CD4-positive, alpha-beta T cell treated with Interleukin-2 at 100 ng/mL for 4 hours (primary cell): ENCODE results near the gene SCRN3.
"Not testable (repeated sequence)": the region's sequence is repeated elsewhere in the genome, so short reads cannot be mapped to it uniquely, and the experiment has no call there.

ENCODE experiments used
- DNase-seq: peaks from one replicate; pipeline ENCODE4 v3.0.0-alpha.2; 2020; ENCODE audit warnings: low spot score

The SCRN3 gene

GRCh38 chr2:174395284-174395968 is at the start of gene SCRN3:
Gene SCRN3, plus strand, starts transcription at chr2:174395730. Its CDS starts 2,554 bp downstream, at chr2:174398284.
- DNase-seq: peak; percentile 79

- DNase-seq: no peak
Observed at GRCh38 chr2:174350018-174350417, 45.5 kb upstream of the SCRN3 start.

GRCh38 chr2:174350593-174351181 is 44.8 kb upstream of the SCRN3 start:
- no peak for DNase-seq

GRCh38 chr2:174353004-174353403 is 42.5 kb upstream of the SCRN3 start:
- no peak for DNase-seq

GRCh38 chr2:174356347-174356746 is 39.2 kb upstream of the SCRN3 start:
- DNase-seq: no peak

- not testable (repeated sequence) for DNase-seq
Observed at GRCh38 chr2:174359663-174360062, 35.9 kb upstream of the SCRN3 start.

GRCh38 chr2:174362949-174363348 is 32.6 kb upstream of the SCRN3 start:
- DNase-seq: no peak

- DNase-seq: not testable (repeated sequence)
Observed at GRCh38 chr2:174363492-174364225, 31.9 kb upstream of the SCRN3 start.

GRCh38 chr2:174364628-174365027 is 30.9 kb upstream of the SCRN3 start:
- DNase-seq: no peak

GRCh38 chr2:174365571-174365970 is 30.0 kb upstream of the SCRN3 start:
- DNase-seq: no peak

GRCh38 chr2:174368691-174369090 is 26.8 kb upstream of the SCRN3 start:
- DNase-seq: no peak

GRCh38 chr2:174376967-174377366 is 18.6 kb upstream of the SCRN3 start:
- DNase-seq: no peak

GRCh38 chr2:174383796-174384195 is 11.7 kb upstream of the SCRN3 start:
- no peak for DNase-seq

- DNase-seq: no peak
Observed at GRCh38 chr2:174385201-174385600, 10.3 kb upstream of the SCRN3 start.

- DNase-seq: not testable (repeated sequence)
Observed at GRCh38 chr2:174388706-174389105, 6.8 kb upstream of the SCRN3 start.

- no peak for DNase-seq
Observed at GRCh38 chr2:174389542-174389941, 6.0 kb upstream of the SCRN3 start.

- not testable (repeated sequence) for DNase-seq
Observed at GRCh38 chr2:174390303-174390702, 5.2 kb upstream of the SCRN3 start.

- no peak for DNase-seq
Observed at GRCh38 chr2:174392706-174393105, 2.8 kb upstream of the SCRN3 start.

- DNase-seq: peak; percentile 12
Observed at GRCh38 chr2:174395969-174396630, 570 bp downstream of the SCRN3 start.

GRCh38 chr2:174397773-174398172 is 2.2 kb downstream of the SCRN3 start:
- DNase-seq: no peak

- DNase-seq: no peak
Observed at GRCh38 chr2:174399171-174399570, 3.6 kb downstream of the SCRN3 start.

GRCh38 chr2:174400853-174401252 is 5.3 kb downstream of the SCRN3 start:
- no peak for DNase-seq

- no peak for DNase-seq
Observed at GRCh38 chr2:174403628-174404027, 8.1 kb downstream of the SCRN3 start.
